GM10248 (cell line): Measurements from ENCODE around the gene STOM.

Experiments
- CTCF ChIA-PET: fragments of 300-600 bp; sonication (Branson Sonifier 250); formaldehyde crosslinking; extraction: SDS; loops from one replicate; lab custom pipeline; 2021; ENCODE audit warnings: antibody characterized with exemption; lab: Yijun Ruan, JAX
- POLR2A ChIA-PET: fragments of 350-650 bp; sonication (Branson Sonifier 250); formaldehyde crosslinking; extraction: SDS; loops from one replicate; lab custom pipeline; 2020; ENCODE audit warnings: antibody characterized with exemption; lab: Yijun Ruan, JAX
- DNase-seq: peaks from one replicate; pipeline ENCODE4 v3.0.0; 2012; ENCODE audit errors: extremely low spot score
- CTCF ChIP-seq: IDR thresholded peaks from 2 replicates; pipeline ENCODE4 v1.5.1; 2012; ENCODE audit warnings: mild to moderate bottlenecking, low read depth; ENCODE audit errors: extremely low read depth, missing control alignments, control extremely low read depth

The STOM gene

DNA sequence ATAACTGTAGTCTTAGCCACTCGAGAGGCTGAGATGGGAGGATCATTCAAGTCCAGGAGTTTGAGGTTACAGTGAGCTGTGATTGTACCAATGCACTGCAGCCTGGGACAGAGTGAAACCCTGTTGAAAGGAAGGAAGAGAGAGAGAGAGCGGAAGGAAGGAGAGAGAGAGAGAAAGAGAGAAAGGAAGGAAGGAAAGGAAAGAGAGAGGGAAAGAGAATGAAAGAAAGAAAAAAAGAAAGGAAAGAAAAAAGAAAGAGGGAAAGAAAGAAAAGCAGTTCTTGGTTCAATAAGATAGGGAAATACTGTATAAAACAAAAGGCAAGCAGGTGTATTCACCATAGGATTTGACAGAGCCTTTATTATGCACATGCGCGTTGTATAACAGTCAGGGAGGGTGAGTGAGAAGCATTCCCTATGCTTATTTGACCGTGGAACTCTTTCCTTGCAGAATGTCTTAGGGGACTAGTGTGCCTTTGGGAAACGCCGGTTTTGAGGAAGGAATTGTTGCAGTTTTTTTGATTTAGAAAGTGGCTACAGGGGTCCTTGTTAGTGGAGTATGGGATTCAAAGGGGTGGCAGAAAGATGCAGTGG, 60.1 kb downstream of the STOM start:
- TF ChIP-seq CTCF: no peak
- ChIA-PET POLR2A (no interaction called here), CTCF (interaction anchor here (1.6 to 4.8 kb wide), 2 partner anchors 9 to 54 kb away, joined by 3 to 39 read pairs; no protein-coding TSS in a partner anchor)
- DNase-seq: no peak

DNA sequence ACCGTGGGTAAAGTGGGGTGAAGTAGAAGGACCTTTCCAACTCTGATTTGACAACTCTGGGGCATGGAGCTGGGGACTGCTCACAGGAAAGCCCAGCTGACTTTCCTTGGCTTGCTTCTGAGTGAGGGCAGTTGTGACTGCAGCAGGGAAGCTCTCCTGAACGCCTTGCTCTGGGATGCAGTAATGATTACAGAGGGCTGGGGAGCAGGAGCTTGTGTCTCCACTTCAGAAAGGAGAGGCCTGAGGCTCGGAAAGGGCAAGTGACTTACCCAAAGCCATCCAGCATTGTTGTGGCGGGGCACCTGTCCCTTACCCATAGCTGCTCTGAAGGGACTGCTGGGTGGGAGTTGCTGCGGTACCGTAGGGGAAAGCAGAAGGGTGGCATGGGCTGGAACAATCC, 60.9 kb downstream of the STOM start:
- TF ChIP-seq CTCF: no peak
- ChIA-PET POLR2A (no interaction called here), CTCF (interaction anchor here (1.1 to 4.8 kb wide), 3 partner anchors 10 to 89 kb away, joined by 3 to 39 read pairs (median 4); no protein-coding TSS in a partner anchor)
- no peak for DNase-seq

GRCh38 chr9:121308765-121309164, 61.3 kb downstream of the STOM start:
- TF ChIP-seq CTCF: no peak
- CTCF ChIA-PET: interaction anchor here (1.1 to 4.8 kb wide), 3 partner anchors 11 to 89 kb away, joined by 3 to 39 read pairs (median 4); no protein-coding TSS in a partner anchor
- DNase-seq: no peak
- POLR2A ChIA-PET: no interaction called here

GRCh38 chr9:121307976-121308375, 62.1 kb downstream of the STOM start:
- TF ChIP-seq CTCF: no peak
- CTCF ChIA-PET: interaction anchor here (1.2 to 4.8 kb wide), 4 partner anchors 11 to 322 kb away, joined by 3 to 39 read pairs (median 6); no protein-coding TSS in a partner anchor
- POLR2A ChIA-PET: no interaction called here
- no peak for DNase-seq

DNA sequence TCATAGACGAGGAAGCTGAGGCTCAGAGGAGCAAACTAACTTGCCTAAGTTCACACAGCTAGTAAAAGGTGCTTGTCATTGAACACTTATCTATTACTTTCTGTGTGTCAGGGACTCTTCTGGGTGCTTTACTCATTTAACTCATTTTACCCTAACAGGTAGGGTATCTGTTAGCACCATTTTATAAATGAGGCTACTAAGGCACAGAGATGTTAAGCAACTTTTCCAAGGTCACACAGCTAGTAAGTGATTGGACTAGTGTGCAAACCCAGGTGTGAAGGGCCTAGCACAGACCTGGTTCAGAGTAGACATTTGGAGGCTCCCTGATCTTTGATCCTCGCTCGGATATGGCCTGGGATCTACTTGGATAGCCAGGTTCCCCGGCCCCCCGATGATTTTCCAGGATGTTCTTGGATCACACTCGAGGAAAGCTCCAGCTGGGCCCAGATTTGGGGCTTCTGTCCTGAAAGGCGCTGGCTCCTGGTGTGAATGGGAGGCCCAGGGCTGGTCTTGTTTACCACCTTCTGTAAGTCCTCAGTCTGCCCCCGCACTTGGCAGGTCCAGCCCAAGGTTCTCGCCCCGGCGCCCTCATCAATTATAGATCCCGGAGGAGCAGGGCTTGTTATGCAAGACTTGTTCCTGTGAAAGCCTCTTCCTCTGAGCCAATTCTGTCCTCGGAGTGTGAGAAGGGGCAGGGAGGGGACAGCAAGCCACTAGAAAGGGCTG, 64.6 kb downstream of the STOM start:
- CTCF ChIA-PET: interaction anchor here (1.1 to 4.1 kb wide), 4 partner anchors 15 to 553 kb away, joined by 3 to 31 read pairs (median 6); no protein-coding TSS in a partner anchor
- POLR2A ChIA-PET: no interaction called here
- no peak for TF ChIP-seq CTCF
- no peak for DNase-seq

- DNase-seq: no peak
- CTCF ChIA-PET: interaction anchor here (1.3 to 4.1 kb wide), 2 partner anchors 16 to 92 kb away, joined by 3 to 31 read pairs; no protein-coding TSS in a partner anchor
- TF ChIP-seq CTCF: no peak
- POLR2A ChIA-PET: no interaction called here
These were observed 65.3 kb downstream of the STOM start for GRCh38 chr9:121304707-121305106.
